Smooth muscle cell (in vitro differentiated cells): ENCODE data around the gene AMZ1. TPM values are rescaled to one million over a fixed set of nuclear protein-coding genes. Genes with fewer than 3 reads are reported as not detected.

ENCODE experiments used
- DNase-seq: peaks from one replicate; lab custom pipeline; 2025; ENCODE audit not compliant: unreplicated experiment; lab: John Stamatoyannopoulos, UW
- H2AFZ ChIP-seq: fragments of 200-600 bp; sonication (generic); 2 replicates; pipeline ENCODE4 v1.6.0; 2016; ENCODE audit warnings: antibody characterized with exemption, low read depth, mild to moderate bottlenecking
- H3F3A ChIP-seq: fragments of 200-600 bp; sonication (generic); 2 replicates; pipeline ENCODE4 v1.6.0; 2017; ENCODE audit warnings: antibody characterized with exemption, low read depth
- H3K27ac ChIP-seq: fragments of 200-600 bp; sonication (generic); 2 replicates; pipeline ENCODE4 v1.5.1; 2016; ENCODE audit warnings: low read depth, mild to moderate bottlenecking
- H3K27me3 ChIP-seq: fragments of 200-600 bp; sonication (generic); 2 replicates; pipeline ENCODE4 v1.6.1; 2016; ENCODE audit warnings: low read depth, mild to moderate bottlenecking
- H3K36me3 ChIP-seq: fragments of 200-600 bp; sonication (generic); 2 replicates; pipeline ENCODE4 v1.5.1; 2016; ENCODE audit warnings: low read depth
- H3K4me1 ChIP-seq: fragments of 200-600 bp; sonication (generic); 2 replicates; pipeline ENCODE4 v1.5.1; 2016; ENCODE audit warnings: low read depth
- H3K4me2 ChIP-seq: fragments of 200-600 bp; sonication (generic); 2 replicates; pipeline ENCODE4 v1.6.0; 2016; ENCODE audit warnings: mild to moderate bottlenecking
- H3K4me3 ChIP-seq: fragments of 200-600 bp; sonication (generic); 2 replicates; pipeline ENCODE4 v1.5.1; 2016; ENCODE audit warnings: mild to moderate bottlenecking
- H3K79me2 ChIP-seq: fragments of 200-600 bp; sonication (generic); 2 replicates; pipeline ENCODE4 v1.6.0; 2016; ENCODE audit warnings: low read depth, mild to moderate bottlenecking
- H3K9ac ChIP-seq: fragments of 200-600 bp; sonication (generic); 2 replicates; pipeline ENCODE4 v1.6.0; 2016; ENCODE audit warnings: low read depth
- H3K9me3 ChIP-seq: fragments of 200-600 bp; sonication (generic); replicated peaks from 2 replicates; pipeline ENCODE4 v1.5.1; 2016; ENCODE audit warnings: low read depth
- H4K20me1 ChIP-seq: fragments of 200-600 bp; sonication (generic); 2 replicates; pipeline ENCODE4 v1.6.0; 2016; ENCODE audit warnings: low read depth
- CTCF ChIP-seq: fragments of 200-600 bp; sonication (generic); IDR thresholded peaks from 2 replicates; pipeline ENCODE4 v1.5.1; 2017; ENCODE audit warnings: borderline replicate concordance, mild to moderate bottlenecking, antibody characterized with exemption; ENCODE audit not compliant: insufficient read depth, poor library complexity, severe bottlenecking
- WGBS: methylation state at CpG from one replicate; pipeline ENCODE4 v1.1.7; 2016; ENCODE audit warnings: low lambda C conversion rate; 5-methylcytosine and 5-hydroxymethylcytosine counted together
- polyA plus RNA-seq: library from polyadenylated mRNA; unstranded; fragments of >200 nt; fragmentation: Nextera tagmentation; extraction: Ambion mirVana; gene quantifications from 2 replicates; pipeline ENCODE4 v1.2.1, GENCODE V29; 2016
- total RNA-seq: library from RNA; depleted of rRNA; stranded (reverse); fragments of >200 nt; gene quantifications from 2 replicates; pipeline ENCODE4 v1.2.3, GENCODE V29; 2014

The AMZ1 gene
- total and polyA plus RNA-seq, 2 experiments from 2014 or later: 0.63 to 1.1 TPM

GRCh38 chr7:2701424-2701823 is 13.4 kb downstream of the AMZ1 start:
- 99% methylated on average over 14 of the region's 17 CpGs for WGBS
- H3K27ac ChIP-seq: no peak overlapping the region
- H2AFZ ChIP-seq: no peak overlapping the region

GRCh38 chr7:2701832-2702593 is 14.0 kb downstream of the AMZ1 start:
- no peak for TF ChIP-seq CTCF
- 90% methylated on average over 12 of the region's 12 CpGs for whole genome bisulfite sequencing
- H2AFZ ChIP-seq: no peak overlapping the region
- no peak overlapping the region for H3K27ac ChIP-seq
- no peak overlapping the region for H3K4me3 ChIP-seq
- H3K9ac ChIP-seq: no peak overlapping the region
- no peaks in the 10 kb centered on the region for H3K27me3 ChIP-seq
- DNase-seq: no peak
- peaks cover 7% of the 10 kb centered on the region for H3K4me1 ChIP-seq
- H4K20me1 ChIP-seq: no peaks in the 10 kb centered on the region
- H3K79me2 ChIP-seq: no peaks in the 10 kb centered on the region
- H3K9me3 ChIP-seq: no peaks in the 10 kb centered on the region
- no peaks in the 10 kb centered on the region for H3F3A ChIP-seq
- H3K36me3 ChIP-seq: no peaks in the 10 kb centered on the region
- no peak overlapping the region for H3K4me2 ChIP-seq

More at GRCh38 chr7:2701424-2701823, 13.4 kb downstream of the AMZ1 start:
- no peaks in the 10 kb centered on the region for H4K20me1 ChIP-seq
- no peak overlapping the region for H3K4me2 ChIP-seq
- no peaks in the 10 kb centered on the region for H3K27me3 ChIP-seq
- TF ChIP-seq CTCF: no peak
- no peaks in the 10 kb centered on the region for H3F3A ChIP-seq
- no peaks in the 10 kb centered on the region for H3K79me2 ChIP-seq
- no peaks in the 10 kb centered on the region for H3K9me3 ChIP-seq
- DNase-seq: no peak
- H3K36me3 ChIP-seq: no peaks in the 10 kb centered on the region
- no peak overlapping the region for H3K4me3 ChIP-seq
- no peak overlapping the region for H3K9ac ChIP-seq
- H3K4me1 ChIP-seq: peaks cover 1% of the 10 kb centered on the region

GRCh38 chr7:2702594-2702957 is 14.6 kb downstream of the AMZ1 start:
- WGBS: 97% methylated on average over 22 of the region's 22 CpGs
- no peak overlapping the region for H2AFZ ChIP-seq
- H3K27me3 ChIP-seq: no peaks in the 10 kb centered on the region
- no peak overlapping the region for H3K4me2 ChIP-seq
- no peaks in the 10 kb centered on the region for H3K9me3 ChIP-seq
- H4K20me1 ChIP-seq: no peaks in the 10 kb centered on the region
- H3K4me3 ChIP-seq: no peak overlapping the region
- H3K27ac ChIP-seq: no peak overlapping the region
- H3K79me2 ChIP-seq: no peaks in the 10 kb centered on the region
- H3K4me1 ChIP-seq: peaks cover 11% of the 10 kb centered on the region
- H3K9ac ChIP-seq: no peak overlapping the region
- no peaks in the 10 kb centered on the region for H3K36me3 ChIP-seq
- H3F3A ChIP-seq: no peaks in the 10 kb centered on the region
- DNase-seq: no peak
- TF ChIP-seq CTCF: no peak
